Astrocyte (in vitro differentiated cells and primary cell): Measurements from ENCODE around the gene LYRM4. TPM values are rescaled to one million over a fixed set of nuclear protein-coding genes. Genes with fewer than 3 reads are reported as not detected.

Experiments
- DNase-seq: peaks from one replicate; pipeline ENCODE4 v3.0.0-alpha.2; 2010; ENCODE audit warnings: low read depth
- FAIRE-seq: peaks from 2 replicates; lab custom pipeline; 2011; peaks lifted over from hg19 to GRCh38; lab: Jason Lieb, UNC
- H2AFZ ChIP-seq: 2 replicates; pipeline ENCODE4 v1.6.0; 2012; ENCODE audit warnings: low read depth, low read length, inconsistent platforms
- H3K27ac ChIP-seq: 2 replicates; pipeline ENCODE4 v1.5.1; 2011; ENCODE audit warnings: low read depth, low read length, inconsistent platforms
- H3K27me3 ChIP-seq: 2 replicates; pipeline ENCODE4 v1.6.0; 2011; ENCODE audit warnings: low read length, inconsistent platforms; ENCODE audit not compliant: insufficient read depth
- H3K36me3 ChIP-seq: 2 replicates; pipeline ENCODE4 v1.5.1; 2011; ENCODE audit warnings: low read length, inconsistent platforms; ENCODE audit not compliant: insufficient read depth
- H3K4me1 ChIP-seq: 2 replicates; pipeline ENCODE4 v1.5.1; 2011; ENCODE audit warnings: low read length, inconsistent platforms; ENCODE audit not compliant: insufficient read depth
- H3K4me2 ChIP-seq: 2 replicates; pipeline ENCODE4 v1.6.0; 2012; ENCODE audit warnings: low read length, inconsistent platforms
- H3K4me3 ChIP-seq: 2 replicates; pipeline ENCODE4 v1.5.1; 2011; ENCODE audit warnings: low read depth, mild to moderate bottlenecking, low read length, inconsistent platforms; ENCODE audit not compliant: insufficient read depth
- H3K79me2 ChIP-seq: 2 replicates; pipeline ENCODE4 v1.6.0; 2012; ENCODE audit warnings: mild to moderate bottlenecking, low read length, inconsistent platforms; ENCODE audit not compliant: insufficient read depth
- H3K9ac ChIP-seq: 2 replicates; pipeline ENCODE4 v1.6.0; 2012; ENCODE audit warnings: mild to moderate bottlenecking, low read length, inconsistent platforms
- H3K9me3 ChIP-seq: 2 replicates; pipeline ENCODE4 v1.5.1; 2012; ENCODE audit warnings: low read depth, mild to moderate bottlenecking, low read length, inconsistent platforms; ENCODE audit not compliant: insufficient read depth
- H4K20me1 ChIP-seq: 2 replicates; pipeline ENCODE4 v1.6.0; 2012; ENCODE audit warnings: low read length, inconsistent platforms; ENCODE audit not compliant: insufficient read depth
- H3K27ac Mint-ChIP-seq: one replicate; pipeline ENCODE4 v1.8.0; 2021; ENCODE audit warnings: mild to moderate bottlenecking, mixed read lengths; ENCODE audit not compliant: unreplicated experiment
- H3K27me3 Mint-ChIP-seq: one replicate; pipeline ENCODE4 v1.8.0; 2021; ENCODE audit warnings: low read depth, mixed read lengths; ENCODE audit not compliant: unreplicated experiment
- H3K36me3 Mint-ChIP-seq: one replicate; pipeline ENCODE4 v1.8.0; 2021; ENCODE audit warnings: low read depth, mixed read lengths; ENCODE audit not compliant: unreplicated experiment
- H3K4me1 Mint-ChIP-seq: one replicate; pipeline ENCODE4 v1.8.0; 2021; ENCODE audit warnings: low read depth, mixed read lengths; ENCODE audit not compliant: unreplicated experiment
- H3K4me3 Mint-ChIP-seq: one replicate; pipeline ENCODE4 v1.8.0; 2021; ENCODE audit warnings: mild to moderate bottlenecking, moderate library complexity, mixed read lengths; ENCODE audit not compliant: unreplicated experiment
- H3K9me3 Mint-ChIP-seq: one replicate; pipeline ENCODE4 v1.8.0; 2021; ENCODE audit warnings: mild to moderate bottlenecking, mixed read lengths; ENCODE audit not compliant: unreplicated experiment
- CTCF ChIP-seq: IDR thresholded peaks from 2 replicates; pipeline ENCODE4 v1.5.1; 2011; ENCODE audit warnings: low read depth, mild to moderate bottlenecking, inconsistent platforms, low read length, moderate library complexity; ENCODE audit not compliant: insufficient read depth
- EZH2 ChIP-seq: IDR thresholded peaks from 2 replicates; pipeline ENCODE4 v1.6.1; 2012; ENCODE audit warnings: mild to moderate bottlenecking, low read length, inconsistent platforms; ENCODE audit not compliant: insufficient read depth
- total RNA-seq: library from RNA; stranded (reverse); gene quantifications from 2 replicates; pipeline ENCODE4 v1.2.1, GENCODE V29; 2021

LYRM4 gene
- total RNA-seq, 1 donor from 2014 or later, result 39.1 TPM

- peaks cover 7% of the 10 kb centered on the region for H3K4me1 ChIP-seq
- H3K9ac ChIP-seq, result no peak overlapping the region
- TF ChIP-seq EZH2 (no peak), CTCF (no peak)
- no peaks in the 10 kb centered on the region for H3K27me3 ChIP-seq
- FAIRE-seq (no peak), DNase-seq (no peak)
- no peaks in the 10 kb centered on the region for H3K9me3 ChIP-seq
- H3K4me3 Mint-ChIP-seq, result no peak overlapping the region
- H3K27ac Mint-ChIP-seq, result no peak overlapping the region
- peaks cover 64% of the 10 kb centered on the region for H4K20me1 ChIP-seq
- H3K79me2 ChIP-seq, result peaks cover 23% of the 10 kb centered on the region
- H3K27ac ChIP-seq, result no peak overlapping the region
- H3K27me3 Mint-ChIP-seq, result no peaks in the 10 kb centered on the region
- H3K9me3 Mint-ChIP-seq, result no peaks in the 10 kb centered on the region
- H3K36me3 ChIP-seq, result no peaks in the 10 kb centered on the region
- no peak overlapping the region for H3K4me2 ChIP-seq
- no peak overlapping the region for H3K4me3 ChIP-seq
- no peak overlapping the region for H2AFZ ChIP-seq
- peaks cover 9% of the 10 kb centered on the region for H3K4me1 Mint-ChIP-seq
- no peaks in the 10 kb centered on the region for H3K36me3 Mint-ChIP-seq
These were observed 26.0 kb upstream of the LYRM4 start for GRCh38 chr6:5286780-5287179.

DNA sequence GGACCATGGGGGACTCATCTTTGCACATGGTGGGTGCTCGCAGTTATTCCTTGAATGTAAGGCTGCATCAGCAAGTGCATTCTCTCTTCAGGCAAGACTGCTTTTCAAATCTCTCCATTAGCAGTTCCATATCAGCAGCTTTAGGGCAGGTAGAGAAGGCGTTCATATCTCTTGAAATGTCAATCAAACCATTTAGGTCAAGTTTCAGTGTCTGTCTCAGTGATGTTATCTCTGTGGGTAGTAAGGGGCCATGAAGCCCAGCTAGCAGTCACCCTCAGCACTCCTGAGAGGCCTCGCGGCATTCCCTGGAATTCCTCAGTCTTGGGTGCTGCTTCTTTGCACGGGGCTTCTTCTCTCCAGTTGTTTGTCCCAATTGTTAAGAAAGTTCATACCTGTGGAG lies 24.8 kb upstream of the LYRM4 start:
- no peak overlapping the region for H3K4me3 Mint-ChIP-seq
- no peak for DNase-seq
- peaks cover 9% of the 10 kb centered on the region for H3K4me1 Mint-ChIP-seq
- no peaks in the 10 kb centered on the region for H3K36me3 Mint-ChIP-seq
- Histone ChIP-seq H4K20me1 (peaks cover 64% of the 10 kb centered on the region), H3K27ac (no peak overlapping the region), H3K36me3 (no peaks in the 10 kb centered on the region), H3K4me1 (peaks cover 7% of the 10 kb centered on the region), H3K4me2 (no peak overlapping the region), H3K9ac (no peak overlapping the region), H3K27me3 (no peaks in the 10 kb centered on the region), H3K4me3 (no peak overlapping the region), H2AFZ (no peak overlapping the region), H3K9me3 (no peaks in the 10 kb centered on the region), H3K79me2 (peaks cover 18% of the 10 kb centered on the region)
- H3K27me3 Mint-ChIP-seq, result no peaks in the 10 kb centered on the region
- no peak overlapping the region for H3K27ac Mint-ChIP-seq
- no peak for TF ChIP-seq EZH2
- no peak for TF ChIP-seq CTCF
- no peak for FAIRE-seq
- H3K9me3 Mint-ChIP-seq, result no peaks in the 10 kb centered on the region

DNA sequence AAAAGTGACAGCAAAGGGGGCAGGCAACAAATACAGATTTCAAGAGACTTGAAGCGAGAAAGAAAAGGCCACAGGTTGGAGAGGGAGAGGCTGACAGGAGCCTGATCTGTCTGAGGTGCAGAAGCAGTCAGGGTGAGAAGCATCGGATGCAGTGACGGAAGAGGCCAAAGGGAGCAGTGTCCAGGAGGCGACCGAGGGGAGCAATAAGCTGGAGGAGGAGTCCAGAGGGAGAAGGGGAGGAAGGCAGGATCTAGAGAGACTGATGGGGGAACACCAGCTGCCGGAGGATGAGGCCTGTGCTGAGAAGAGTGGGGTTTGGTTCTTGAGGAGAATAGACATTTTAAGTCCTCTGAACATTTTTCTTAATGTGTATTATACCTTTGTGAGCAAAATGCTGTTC lies 24.3 kb upstream of the LYRM4 start:
- H3K4me3 ChIP-seq, result no peak overlapping the region
- no peak overlapping the region for H3K4me3 Mint-ChIP-seq
- H3K79me2 ChIP-seq, result peaks cover 18% of the 10 kb centered on the region
- peaks cover 9% of the 10 kb centered on the region for H3K4me1 Mint-ChIP-seq
- no peak overlapping the region for H3K4me2 ChIP-seq
- H3K4me1 ChIP-seq, result peaks cover 7% of the 10 kb centered on the region
- H3K27ac ChIP-seq, result no peak overlapping the region
- H3K9me3 Mint-ChIP-seq, result no peaks in the 10 kb centered on the region
- no peaks in the 10 kb centered on the region for H3K9me3 ChIP-seq
- no peaks in the 10 kb centered on the region for H3K36me3 Mint-ChIP-seq
- no peaks in the 10 kb centered on the region for H3K27me3 ChIP-seq
- no peaks in the 10 kb centered on the region for H3K27me3 Mint-ChIP-seq
- no peak overlapping the region for H3K9ac ChIP-seq
- TF ChIP-seq CTCF (no peak), EZH2 (no peak)
- no peaks in the 10 kb centered on the region for H3K36me3 ChIP-seq
- H3K27ac Mint-ChIP-seq, result no peak overlapping the region
- FAIRE-seq (no peak), DNase-seq (no peak)
- H2AFZ ChIP-seq, result no peak overlapping the region
- peaks cover 64% of the 10 kb centered on the region for H4K20me1 ChIP-seq
